Measurements from ENCODE around the gene GALNT2.

The GALNT2 gene

DNA sequence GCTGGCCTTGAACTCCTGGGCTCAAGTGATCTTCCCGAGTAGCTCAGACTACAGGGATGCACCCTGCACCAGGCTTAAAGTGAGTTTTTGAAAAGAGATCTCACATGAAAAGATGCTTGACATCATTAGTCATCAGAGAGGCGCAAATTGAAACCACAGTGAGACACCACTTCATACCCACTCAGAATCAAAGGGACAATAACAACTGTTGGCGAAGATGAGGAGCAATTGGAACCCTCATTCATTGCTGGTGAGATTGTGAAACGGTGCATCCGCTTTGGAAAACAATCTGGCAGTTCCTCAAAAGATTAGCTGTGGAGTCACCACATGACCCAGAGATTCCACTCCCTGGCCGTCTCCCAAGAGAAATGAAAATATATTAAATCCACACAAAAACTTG, 236.8 kb downstream of the GALNT2 start:
- peaks cover 5% of the 10 kb centered on the region for H3K4me1 ChIP-seq (ENCODE audit: control insufficient read depth, insufficient read depth, low read length)
- H3K9ac ChIP-seq (ENCODE audit: low read length) = no peak overlapping the region
- peaks cover 3% of the 10 kb centered on the region for H3K27me3 ChIP-seq (ENCODE audit: control insufficient read depth, insufficient read depth, low read length)
- H3K4me3 ChIP-seq (ENCODE audit: low read length) = no peak overlapping the region
- H3K27ac ChIP-seq (ENCODE audit: low read depth, low read length) = no peak overlapping the region
- no peaks in the 10 kb centered on the region for H3K36me3 ChIP-seq (ENCODE audit: control insufficient read depth, insufficient read depth, low read length)

DNA sequence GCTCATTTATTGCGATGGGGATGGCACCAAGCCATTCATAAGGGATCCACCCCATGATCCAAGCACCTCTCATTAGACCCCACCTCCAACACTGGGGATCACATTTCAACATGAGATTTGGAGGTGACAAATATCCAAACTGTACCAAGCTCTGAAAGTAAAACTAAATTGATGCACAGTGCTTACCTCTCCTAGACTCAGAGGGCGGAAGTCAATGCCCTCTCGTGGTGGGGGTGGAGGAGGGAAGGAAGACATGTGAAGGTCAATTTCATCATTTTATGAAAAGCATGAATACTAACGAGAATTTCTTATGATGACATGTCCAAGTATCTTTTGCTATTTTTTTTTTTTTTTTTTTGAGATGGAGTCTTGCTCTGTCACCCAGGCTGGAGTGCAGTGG, 239.1 kb downstream of the GALNT2 start:
- no peak overlapping the region for H3K9ac ChIP-seq (ENCODE audit: low read length)
- no peaks in the 10 kb centered on the region for H3K27me3 ChIP-seq (ENCODE audit: control insufficient read depth, insufficient read depth, low read length)
- H3K27ac ChIP-seq (ENCODE audit: low read depth, low read length) = no peak overlapping the region
- H3K4me1 ChIP-seq (ENCODE audit: control insufficient read depth, insufficient read depth, low read length) = peaks cover 5% of the 10 kb centered on the region
- no peak overlapping the region for H3K4me3 ChIP-seq (ENCODE audit: low read length)
- H3K36me3 ChIP-seq (ENCODE audit: control insufficient read depth, insufficient read depth, low read length) = no peaks in the 10 kb centered on the region

DNA sequence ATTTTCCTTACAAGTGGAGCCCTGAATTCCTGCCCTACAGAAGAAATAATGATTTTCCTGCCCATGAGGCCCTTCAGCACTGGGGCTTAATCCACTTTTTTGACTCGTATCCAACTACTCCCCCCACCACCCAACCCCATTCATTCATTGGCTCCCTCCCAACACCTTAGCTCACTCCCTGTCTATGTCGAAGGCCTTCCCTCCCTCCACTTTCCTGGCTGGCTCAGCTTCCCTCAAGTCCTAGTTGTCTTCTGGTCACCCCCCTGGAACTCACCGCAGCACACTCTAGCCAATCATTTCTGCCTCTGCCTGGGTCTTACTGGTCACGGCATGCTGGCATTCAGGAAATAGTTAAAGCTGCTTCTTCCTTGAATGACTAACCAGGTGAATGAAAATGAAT, 240.2 kb downstream of the GALNT2 start:
- Histone ChIP-seq H3K36me3 (ENCODE audit: control insufficient read depth, insufficient read depth, low read length) (no peaks in the 10 kb centered on the region), H3K4me3 (ENCODE audit: low read length) (no peak overlapping the region), H3K27me3 (ENCODE audit: control insufficient read depth, insufficient read depth, low read length) (no peaks in the 10 kb centered on the region), H3K27ac (ENCODE audit: low read depth, low read length) (no peak overlapping the region), H3K9ac (ENCODE audit: low read length) (no peak overlapping the region), H3K4me1 (ENCODE audit: control insufficient read depth, insufficient read depth, low read length) (peaks cover 5% of the 10 kb centered on the region)

DNA sequence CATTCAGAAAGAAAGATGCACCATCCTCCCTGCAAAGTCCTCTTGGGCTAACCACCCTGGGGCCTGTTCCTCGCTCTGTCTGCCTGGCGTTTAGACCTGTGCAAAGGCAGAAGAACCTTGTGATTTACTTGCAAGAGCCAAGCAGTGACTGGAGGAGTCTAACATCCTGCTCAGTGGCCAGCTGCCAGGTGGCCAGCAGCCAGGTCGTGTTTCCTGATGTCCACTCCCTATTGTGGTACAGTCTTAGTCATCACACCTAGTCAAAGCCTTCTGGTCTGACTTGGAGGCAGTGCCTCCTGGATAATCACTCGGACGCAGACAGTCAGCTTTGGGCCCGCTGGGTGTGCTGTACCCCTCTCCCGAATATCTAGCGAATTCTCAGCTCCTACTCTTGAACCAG, 241.0 kb downstream of the GALNT2 start:
- H3K27ac ChIP-seq (ENCODE audit: low read depth, low read length) = no peak overlapping the region
- no peak overlapping the region for H3K9ac ChIP-seq (ENCODE audit: low read length)
- H3K4me3 ChIP-seq (ENCODE audit: low read length) = no peak overlapping the region
- H3K27me3 ChIP-seq (ENCODE audit: control insufficient read depth, insufficient read depth, low read length) = no peaks in the 10 kb centered on the region
- H3K36me3 ChIP-seq (ENCODE audit: control insufficient read depth, insufficient read depth, low read length) = no peaks in the 10 kb centered on the region
- peaks cover 5% of the 10 kb centered on the region for H3K4me1 ChIP-seq (ENCODE audit: control insufficient read depth, insufficient read depth, low read length)

DNA sequence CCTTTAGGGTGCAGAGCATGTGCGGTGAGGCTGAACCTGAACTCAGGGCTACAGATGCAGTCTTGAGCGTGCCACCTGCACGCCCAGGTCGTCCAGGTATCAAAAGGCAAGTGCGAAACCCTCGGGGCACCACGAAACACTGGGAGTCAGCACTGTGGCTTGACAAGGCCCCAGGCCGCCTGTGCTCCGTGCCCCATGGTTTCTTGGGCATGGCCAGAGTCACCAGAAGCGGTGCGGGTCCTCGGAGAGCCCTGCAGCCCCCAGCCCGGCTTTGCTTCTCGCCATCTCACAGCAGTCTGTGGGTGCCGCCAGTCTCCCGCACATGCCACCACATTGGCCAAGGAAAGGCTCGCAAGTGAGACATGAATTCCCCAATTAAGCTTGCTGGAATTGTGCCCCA, 241.8 kb downstream of the GALNT2 start:
- no peak overlapping the region for H3K9ac ChIP-seq (ENCODE audit: low read length)
- H3K27me3 ChIP-seq (ENCODE audit: control insufficient read depth, insufficient read depth, low read length) = no peaks in the 10 kb centered on the region
- H3K4me1 ChIP-seq (ENCODE audit: control insufficient read depth, insufficient read depth, low read length) = peaks cover 5% of the 10 kb centered on the region
- no peaks in the 10 kb centered on the region for H3K36me3 ChIP-seq (ENCODE audit: control insufficient read depth, insufficient read depth, low read length)
- H3K4me3 ChIP-seq (ENCODE audit: low read length) = no peak overlapping the region
- H3K27ac ChIP-seq (ENCODE audit: low read depth, low read length) = no peak overlapping the region

DNA sequence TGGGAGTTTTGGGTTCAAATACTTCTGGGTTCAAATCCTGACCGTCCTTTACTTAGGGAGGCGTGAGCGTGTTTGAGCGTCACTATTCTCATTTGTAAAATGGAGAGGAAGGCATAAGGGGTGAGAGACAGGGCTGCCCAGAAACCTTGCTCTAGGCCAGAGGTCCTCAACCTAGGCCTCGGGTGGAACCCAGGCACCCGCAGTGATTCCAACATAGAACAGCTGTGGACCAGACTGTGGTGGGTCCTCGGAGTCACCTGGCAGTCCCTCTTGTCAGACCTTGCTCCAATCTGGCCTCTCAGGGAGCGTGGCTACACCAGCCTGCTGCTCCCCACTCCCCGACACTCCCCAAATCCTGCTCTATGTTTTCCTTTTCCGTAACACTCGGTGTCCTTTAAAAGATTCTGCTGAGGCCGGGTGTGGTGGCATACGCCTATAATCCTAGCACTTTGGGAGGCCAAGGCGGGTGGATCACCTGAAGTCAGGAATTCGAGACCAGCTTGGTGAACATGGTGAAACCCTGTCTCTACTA, 242.7 kb downstream of the GALNT2 start:
- H3K4me1 ChIP-seq (ENCODE audit: control insufficient read depth, insufficient read depth, low read length) = peaks cover 5% of the 10 kb centered on the region
- no peak overlapping the region for H3K9ac ChIP-seq (ENCODE audit: low read length)
- H3K4me3 ChIP-seq (ENCODE audit: low read length) = no peak overlapping the region
- H3K27me3 ChIP-seq (ENCODE audit: control insufficient read depth, insufficient read depth, low read length) = no peaks in the 10 kb centered on the region
- H3K36me3 ChIP-seq (ENCODE audit: control insufficient read depth, insufficient read depth, low read length) = no peaks in the 10 kb centered on the region
- H3K27ac ChIP-seq (ENCODE audit: low read depth, low read length) = no peak overlapping the region

DNA sequence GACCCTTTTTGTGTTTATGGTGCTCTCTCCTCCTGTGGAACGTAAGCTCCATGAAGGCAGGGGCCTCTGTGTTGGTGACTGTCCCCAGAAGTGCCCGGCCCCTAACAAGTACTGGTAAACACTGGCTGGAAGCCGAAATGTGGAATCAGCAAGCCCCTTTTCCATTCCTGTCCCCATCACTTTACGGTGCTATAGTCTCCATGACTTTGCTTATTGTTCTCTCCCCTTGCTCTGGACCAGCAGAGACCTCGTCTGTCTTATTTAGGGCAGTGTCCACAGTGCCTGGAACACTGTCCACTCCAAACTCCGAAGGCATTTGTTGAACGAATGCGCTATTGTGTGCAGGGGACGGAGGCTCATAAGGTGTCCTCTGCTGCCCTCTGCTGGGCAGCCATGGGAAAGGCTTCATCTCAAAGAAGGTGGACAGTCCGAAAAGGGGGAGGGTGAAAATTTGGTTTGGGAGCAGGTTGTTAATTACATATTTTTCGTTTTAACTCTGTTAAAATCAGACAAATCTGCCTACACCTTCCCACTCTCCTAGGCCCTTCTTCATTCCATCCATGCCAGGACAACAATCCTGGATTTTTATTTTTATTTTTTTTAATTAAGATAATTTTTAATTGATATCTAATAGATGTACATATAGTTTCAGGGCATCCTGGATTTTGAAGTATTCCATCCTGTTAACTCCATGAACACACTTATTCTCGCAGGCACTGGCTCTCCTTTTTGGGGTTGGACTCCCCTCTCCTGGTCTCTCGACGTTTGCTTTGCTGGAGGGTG, 243.5 kb downstream of the GALNT2 start:
- Histone ChIP-seq H3K36me3 (ENCODE audit: control insufficient read depth, insufficient read depth, low read length) (no peaks in the 10 kb centered on the region), H3K9ac (ENCODE audit: low read length) (no peak overlapping the region), H3K27ac (ENCODE audit: low read depth, low read length) (no peak overlapping the region), H3K27me3 (ENCODE audit: control insufficient read depth, insufficient read depth, low read length) (no peaks in the 10 kb centered on the region), H3K4me3 (ENCODE audit: low read length) (no peak overlapping the region), H3K4me1 (ENCODE audit: control insufficient read depth, insufficient read depth, low read length) (peaks cover 5% of the 10 kb centered on the region)

DNA sequence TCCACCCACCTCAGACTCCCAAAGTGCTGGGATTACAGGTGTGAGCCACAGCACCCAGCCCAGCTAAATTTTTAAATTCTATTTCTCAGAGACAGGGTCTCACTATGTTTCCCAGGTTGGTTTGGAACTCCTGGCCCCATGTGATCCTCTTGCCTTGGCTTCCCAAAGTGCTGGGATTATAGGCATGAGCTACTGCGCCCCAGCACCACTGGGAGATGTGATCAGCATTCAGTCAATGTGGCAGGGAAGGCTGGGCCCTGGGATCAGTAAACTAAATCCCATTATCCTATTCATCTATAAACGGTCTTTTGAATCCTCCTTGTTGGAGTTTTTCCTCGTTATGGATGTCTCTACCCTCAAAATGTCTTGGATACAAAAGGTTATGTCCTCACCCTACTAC, 245.6 kb downstream of the GALNT2 start:
- Histone ChIP-seq H3K27me3 (ENCODE audit: control insufficient read depth, insufficient read depth, low read length) (no peaks in the 10 kb centered on the region), H3K27ac (ENCODE audit: low read depth, low read length) (no peak overlapping the region), H3K36me3 (ENCODE audit: control insufficient read depth, insufficient read depth, low read length) (no peaks in the 10 kb centered on the region), H3K4me3 (ENCODE audit: low read length) (no peak overlapping the region), H3K4me1 (ENCODE audit: control insufficient read depth, insufficient read depth, low read length) (peaks cover 4% of the 10 kb centered on the region), H3K9ac (ENCODE audit: low read length) (no peak overlapping the region)

DNA sequence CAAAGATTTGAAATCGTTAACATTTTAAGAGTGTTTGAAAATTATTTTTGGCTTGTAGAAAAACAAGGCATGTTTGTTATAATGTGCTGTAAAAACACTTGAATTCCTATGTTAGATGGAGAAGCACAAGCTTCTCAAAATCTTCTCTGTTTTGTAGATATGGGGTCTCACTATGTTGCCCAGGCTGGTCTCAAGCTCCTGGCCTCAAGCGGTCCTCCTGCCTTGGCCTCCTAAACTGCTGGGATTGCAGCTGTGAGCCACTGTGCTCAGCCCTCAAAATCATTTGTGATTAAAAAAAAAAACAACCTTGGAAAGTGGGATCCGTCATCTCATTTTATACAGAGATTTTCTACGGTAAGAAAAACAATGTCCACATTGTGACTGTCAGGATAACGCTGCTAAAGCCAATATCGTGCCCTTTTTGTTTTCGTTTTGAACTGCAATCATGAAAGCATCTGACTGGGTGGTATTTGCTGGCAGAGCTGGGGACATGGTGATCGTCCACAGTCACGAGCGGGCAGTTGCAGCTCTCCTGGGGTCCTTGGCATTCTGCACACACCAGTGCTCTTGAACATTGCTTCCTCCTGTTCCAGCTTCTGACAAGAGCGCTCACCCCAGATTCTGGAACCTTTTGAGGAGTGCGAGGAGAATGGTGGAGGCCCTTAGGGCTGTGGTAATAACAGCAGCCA, 246.6 kb downstream of the GALNT2 start:
- Histone ChIP-seq H3K4me3 (ENCODE audit: low read length) (no peak overlapping the region), H3K27ac (ENCODE audit: low read depth, low read length) (no peak overlapping the region), H3K27me3 (ENCODE audit: control insufficient read depth, insufficient read depth, low read length) (no peaks in the 10 kb centered on the region), H3K9ac (ENCODE audit: low read length) (no peak overlapping the region), H3K36me3 (ENCODE audit: control insufficient read depth, insufficient read depth, low read length) (no peaks in the 10 kb centered on the region), H3K4me1 (ENCODE audit: control insufficient read depth, insufficient read depth, low read length) (no peaks in the 10 kb centered on the region)

DNA sequence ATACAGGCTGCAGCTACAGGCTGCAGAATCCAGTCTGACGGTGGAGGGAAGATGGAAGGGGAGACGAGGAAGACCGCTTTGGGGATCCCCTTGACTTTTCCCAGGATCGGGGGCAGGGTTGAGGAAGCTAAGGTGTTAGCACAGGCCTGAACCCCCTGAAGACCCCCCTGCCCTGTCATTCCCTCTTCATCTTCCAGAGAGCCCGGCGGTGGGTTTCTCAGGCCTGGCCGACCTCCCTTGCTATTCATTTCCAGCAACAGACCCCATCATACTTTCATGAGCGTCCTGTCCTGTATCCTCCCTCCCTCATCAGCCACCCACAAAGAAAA, 247.1 kb downstream of the GALNT2 start:
- no peaks in the 10 kb centered on the region for H3K27me3 ChIP-seq (ENCODE audit: control insufficient read depth, insufficient read depth, low read length)
- H3K9ac ChIP-seq (ENCODE audit: low read length) = no peak overlapping the region
- H3K36me3 ChIP-seq (ENCODE audit: control insufficient read depth, insufficient read depth, low read length) = no peaks in the 10 kb centered on the region
- H3K4me1 ChIP-seq (ENCODE audit: control insufficient read depth, insufficient read depth, low read length) = no peaks in the 10 kb centered on the region
- no peak overlapping the region for H3K27ac ChIP-seq (ENCODE audit: low read depth, low read length)
- H3K4me3 ChIP-seq (ENCODE audit: low read length) = no peak overlapping the region

DNA sequence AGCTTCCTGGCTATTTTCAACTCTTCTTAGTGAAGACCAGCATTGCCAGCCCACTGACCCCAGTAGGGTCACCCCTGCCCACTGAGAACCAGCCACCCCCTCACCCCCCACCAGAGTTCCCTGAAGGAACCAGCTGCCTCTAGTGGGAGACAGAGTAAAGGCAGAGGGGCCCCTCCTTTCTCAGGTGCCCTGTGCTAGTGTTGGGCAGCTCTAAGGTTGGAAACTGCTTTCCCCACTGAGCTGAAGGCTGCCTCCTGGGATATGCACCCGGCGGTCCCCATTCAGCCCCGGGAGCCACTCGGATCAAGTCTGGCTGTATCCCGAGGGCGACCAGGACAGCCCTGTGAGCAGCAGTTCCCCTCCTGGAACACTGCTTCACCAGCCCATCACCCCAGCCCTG, 248.1 kb downstream of the GALNT2 start:
- no peak overlapping the region for H3K27ac ChIP-seq (ENCODE audit: low read depth, low read length)
- H3K4me1 ChIP-seq (ENCODE audit: control insufficient read depth, insufficient read depth, low read length) = no peaks in the 10 kb centered on the region
- H3K36me3 ChIP-seq (ENCODE audit: control insufficient read depth, insufficient read depth, low read length) = no peaks in the 10 kb centered on the region
- H3K9ac ChIP-seq (ENCODE audit: low read length) = no peak overlapping the region
- H3K27me3 ChIP-seq (ENCODE audit: control insufficient read depth, insufficient read depth, low read length) = no peaks in the 10 kb centered on the region
- no peak overlapping the region for H3K4me3 ChIP-seq (ENCODE audit: low read length)

DNA sequence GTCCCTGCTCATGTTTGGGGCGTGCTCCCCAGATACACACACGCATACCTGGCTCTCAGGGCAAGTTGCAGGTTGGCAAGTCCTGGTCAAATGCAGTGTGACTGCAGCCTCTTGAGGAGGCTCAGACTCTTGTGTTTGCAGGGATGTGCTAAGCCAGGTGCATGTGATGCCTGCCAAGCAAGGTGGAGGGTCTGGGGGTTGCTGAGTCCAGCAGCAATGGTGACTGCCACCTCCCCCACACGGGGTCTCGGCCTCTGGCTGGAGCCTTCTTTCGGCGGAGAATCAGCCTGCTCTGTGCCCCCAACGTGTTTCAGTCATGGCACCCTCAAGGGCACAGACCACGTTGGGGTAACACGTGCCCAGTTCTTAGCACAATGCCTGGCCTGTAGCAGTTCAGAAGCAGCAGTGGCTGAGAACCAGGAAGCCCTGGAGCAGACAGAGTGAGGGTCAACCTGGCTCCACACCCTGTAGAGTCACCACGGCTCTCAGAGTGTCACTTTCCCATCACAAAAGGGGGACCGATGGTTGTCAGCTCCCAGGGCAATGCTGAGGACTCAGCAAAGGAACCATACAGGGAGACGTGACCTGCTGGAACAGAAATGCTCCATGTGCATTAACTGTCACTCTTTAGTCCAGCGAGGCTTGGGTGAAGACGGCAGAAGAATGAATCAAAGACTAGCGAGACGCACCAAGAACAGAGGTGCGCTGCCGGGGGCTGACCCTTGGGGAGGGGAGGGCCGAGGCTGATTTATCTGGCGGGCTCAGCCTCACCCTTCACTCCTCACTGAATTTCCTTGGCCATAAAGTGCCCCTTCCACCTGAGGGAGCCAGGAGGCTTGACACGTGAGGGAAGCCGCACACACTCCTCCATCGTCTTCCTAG, 250.1 kb downstream of the GALNT2 start:
- no peak overlapping the region for H3K27ac ChIP-seq (ENCODE audit: low read depth, low read length)
- no peaks in the 10 kb centered on the region for H3K4me1 ChIP-seq (ENCODE audit: control insufficient read depth, insufficient read depth, low read length)
- no peak overlapping the region for H3K9ac ChIP-seq (ENCODE audit: low read length)
- no peaks in the 10 kb centered on the region for H3K27me3 ChIP-seq (ENCODE audit: control insufficient read depth, insufficient read depth, low read length)
- no peaks in the 10 kb centered on the region for H3K36me3 ChIP-seq (ENCODE audit: control insufficient read depth, insufficient read depth, low read length)
- H3K4me3 ChIP-seq (ENCODE audit: low read length) = no peak overlapping the region

Data from rectal smooth muscle tissue (tissue), 1 donor.